Lower lobe of right lung (tissue), 2 donors: ENCODE data around the gene HAO1. TPM values are rescaled to one million over a fixed set of nuclear protein-coding genes. Genes with fewer than 3 reads are reported as not detected.

Experiments used
- ATAC-seq, 2 donors: fragments of 200-7000 bp; cut with Tn5 transposase; one replicate each; pipeline ENCODE4 v1.9.1; 2020 to 2022; ENCODE audit warnings: mild to moderate bottlenecking in 2 of 2, moderate library complexity in 2 of 2
- DNase-seq: peaks from one replicate; pipeline ENCODE4 v3.0.0-alpha.2; 2020
- H3K27ac ChIP-seq: fragments of 200-600 bp; one replicate; pipeline ENCODE4 v1.8.0; 2022
- H3K27me3 ChIP-seq: fragments of 200-600 bp; one replicate; pipeline ENCODE4 v1.8.0; 2022; ENCODE audit warnings: low read depth
- H3K36me3 ChIP-seq: fragments of 200-600 bp; one replicate; pipeline ENCODE4 v1.8.0; 2022; ENCODE audit warnings: mild to moderate bottlenecking
- H3K4me1 ChIP-seq: fragments of 200-600 bp; one replicate; pipeline ENCODE4 v1.8.0; 2022
- H3K4me3 ChIP-seq: fragments of 200-600 bp; one replicate; pipeline ENCODE4 v1.8.0; 2022; ENCODE audit warnings: mild to moderate bottlenecking
- H3K9me3 ChIP-seq: fragments of 200-600 bp; one replicate; pipeline ENCODE4 v1.8.0; 2022
- intact Hi-C: fragments of 100-400 bp; cut with DNase I; formaldehyde crosslinking; loops from one replicate; pipeline ENCODE4 v1.11.0; 2022
- total RNA-seq: library from RNA; stranded (reverse); fragmentation: NEBNext Ultra II Directional; extraction: Animal tissue kit (Norgen Biotek cat#: 25700); gene quantifications from one replicate; pipeline ENCODE4 v1.2.1, GENCODE V29; 2021
- TF ChIP-seq, protein P1 (sequence below): fragments of 200-600 bp; IDR thresholded peaks from one replicate; pipeline ENCODE4 v1.8.0; 2022; ENCODE audit warnings: antibody characterized with exemption, mild to moderate bottlenecking
- donor health status: DM: no; HTN: yes; CAD: no; lungs with severe emphysema.

The HAO1 gene
- total RNA-seq, 1 donor from 2014 or later, result not detected

DNA sequence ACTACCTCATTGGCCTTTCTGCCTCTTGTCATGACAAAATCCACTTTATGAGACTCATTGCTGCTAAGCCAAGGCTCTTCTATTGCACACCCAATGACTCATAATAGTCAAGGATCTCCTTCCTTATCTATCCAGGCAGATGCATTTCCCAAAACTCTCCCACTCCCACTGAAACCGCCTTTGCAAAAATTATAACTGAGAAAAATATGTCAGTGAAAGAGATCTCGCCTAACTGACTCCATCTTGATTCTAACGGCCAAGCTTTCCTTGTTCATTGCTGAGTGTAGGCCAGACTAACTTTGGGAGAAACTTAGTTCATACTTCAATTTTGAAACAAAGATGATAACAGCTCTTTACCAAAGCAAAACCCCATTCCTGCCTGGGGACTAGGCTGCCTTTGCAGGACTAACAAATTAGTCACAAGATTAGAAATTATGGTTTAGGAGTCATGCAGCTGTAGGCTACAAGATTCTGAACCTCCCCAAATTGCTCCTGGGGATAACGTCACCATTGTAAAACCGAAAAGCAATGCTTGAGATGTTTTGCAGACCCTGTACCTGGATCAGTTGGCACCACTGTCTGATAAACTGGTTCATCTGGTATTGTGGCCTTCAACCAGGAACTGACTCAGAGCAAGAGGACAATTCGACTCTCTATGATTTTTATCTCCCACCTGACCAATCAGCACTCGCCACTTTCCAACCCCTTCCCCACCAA is 47.1 kb downstream of the HAO1 start:
- H3K27ac ChIP-seq, result no peak overlapping the region
- intact Hi-C loops, result no loop called here
- H3K4me1 ChIP-seq, result no peaks in the 10 kb centered on the region
- no peak overlapping the region for H3K4me3 ChIP-seq
- ATAC-seq (no peak), DNase-seq (no peak)
- TF ChIP-seq, protein P1, sequence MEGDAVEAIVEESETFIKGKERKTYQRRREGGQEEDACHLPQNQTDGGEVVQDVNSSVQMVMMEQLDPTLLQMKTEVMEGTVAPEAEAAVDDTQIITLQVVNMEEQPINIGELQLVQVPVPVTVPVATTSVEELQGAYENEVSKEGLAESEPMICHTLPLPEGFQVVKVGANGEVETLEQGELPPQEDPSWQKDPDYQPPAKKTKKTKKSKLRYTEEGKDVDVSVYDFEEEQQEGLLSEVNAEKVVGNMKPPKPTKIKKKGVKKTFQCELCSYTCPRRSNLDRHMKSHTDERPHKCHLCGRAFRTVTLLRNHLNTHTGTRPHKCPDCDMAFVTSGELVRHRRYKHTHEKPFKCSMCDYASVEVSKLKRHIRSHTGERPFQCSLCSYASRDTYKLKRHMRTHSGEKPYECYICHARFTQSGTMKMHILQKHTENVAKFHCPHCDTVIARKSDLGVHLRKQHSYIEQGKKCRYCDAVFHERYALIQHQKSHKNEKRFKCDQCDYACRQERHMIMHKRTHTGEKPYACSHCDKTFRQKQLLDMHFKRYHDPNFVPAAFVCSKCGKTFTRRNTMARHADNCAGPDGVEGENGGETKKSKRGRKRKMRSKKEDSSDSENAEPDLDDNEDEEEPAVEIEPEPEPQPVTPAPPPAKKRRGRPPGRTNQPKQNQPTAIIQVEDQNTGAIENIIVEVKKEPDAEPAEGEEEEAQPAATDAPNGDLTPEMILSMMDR, result no peak
- H3K9me3 ChIP-seq, result no peaks in the 10 kb centered on the region
- no peaks in the 10 kb centered on the region for H3K36me3 ChIP-seq
- H3K27me3 ChIP-seq, result no peaks in the 10 kb centered on the region

- no peaks in the 10 kb centered on the region for H3K27me3 ChIP-seq
- H3K27ac ChIP-seq, result no peak overlapping the region
- DNase-seq (no peak), ATAC-seq (no peak)
- H3K9me3 ChIP-seq, result no peaks in the 10 kb centered on the region
- H3K36me3 ChIP-seq, result no peaks in the 10 kb centered on the region
- H3K4me3 ChIP-seq, result no peak overlapping the region
- TF ChIP-seq, protein P1, result no peak
- intact Hi-C loops, result no loop called here
- no peaks in the 10 kb centered on the region for H3K4me1 ChIP-seq
Observed at GRCh38 chr20:7891705-7892104, 48.6 kb downstream of the HAO1 start.

- TF ChIP-seq, protein P1, result no peak
- Histone ChIP-seq H3K27ac (no peak overlapping the region), H3K36me3 (no peaks in the 10 kb centered on the region), H3K27me3 (no peaks in the 10 kb centered on the region), H3K9me3 (no peaks in the 10 kb centered on the region), H3K4me1 (no peaks in the 10 kb centered on the region), H3K4me3 (no peak overlapping the region)
- DNase-seq (no peak), ATAC-seq (no peak)
- intact Hi-C loops, result no loop called here
Observed at GRCh38 chr20:7889736-7890135, 50.5 kb downstream of the HAO1 start.

DNA sequence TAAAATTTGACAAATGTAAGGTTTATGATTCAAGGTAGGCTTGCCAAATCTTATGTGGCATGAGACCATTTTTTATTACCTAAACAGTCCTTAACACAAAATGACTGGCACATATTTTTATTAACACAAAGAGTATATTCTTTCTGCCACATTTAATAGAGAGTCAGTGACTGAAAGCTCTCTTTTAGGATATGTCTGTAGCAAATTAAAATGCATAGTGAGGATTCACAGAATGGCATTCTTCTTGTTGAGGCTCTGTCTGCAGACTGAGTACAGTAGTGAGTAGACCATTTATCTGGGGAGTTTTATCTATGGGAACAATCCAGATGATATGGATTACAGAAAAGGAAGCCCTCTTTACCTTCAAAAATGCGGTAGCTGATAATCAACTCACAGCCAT is 56.5 kb downstream of the HAO1 start:
- no peak overlapping the region for H3K27ac ChIP-seq
- H3K4me3 ChIP-seq, result no peak overlapping the region
- no peaks in the 10 kb centered on the region for H3K9me3 ChIP-seq
- TF ChIP-seq, protein P1, result no peak
- ATAC-seq, result no peak
- no peaks in the 10 kb centered on the region for H3K27me3 ChIP-seq
- intact Hi-C loops, result no loop called here
- H3K4me1 ChIP-seq, result no peaks in the 10 kb centered on the region
- DNase-seq, result no peak
- H3K36me3 ChIP-seq, result no peaks in the 10 kb centered on the region

DNA sequence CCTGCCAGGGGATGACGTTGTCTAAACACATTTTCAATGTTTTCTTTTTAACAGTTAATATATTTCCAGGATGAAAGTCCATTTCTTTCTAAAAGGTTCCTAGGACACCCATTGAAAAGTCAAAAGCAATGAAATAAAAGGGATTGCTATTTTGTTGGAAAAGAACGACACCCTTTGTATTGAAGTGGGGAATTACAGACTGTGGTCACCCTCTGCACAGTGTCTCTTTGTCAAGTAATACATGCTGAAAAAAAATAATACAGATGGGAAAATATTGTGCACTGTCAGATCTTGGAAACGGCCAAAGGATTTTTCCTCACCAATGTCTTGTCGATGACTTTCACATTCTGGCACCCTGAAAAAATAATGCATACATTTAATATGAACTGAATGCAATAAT is 56.9 kb downstream of the HAO1 start:
- H3K4me1 ChIP-seq, result no peaks in the 10 kb centered on the region
- no peaks in the 10 kb centered on the region for H3K36me3 ChIP-seq
- DNase-seq, result no peak
- no peak overlapping the region for H3K4me3 ChIP-seq
- no peaks in the 10 kb centered on the region for H3K9me3 ChIP-seq
- no peak overlapping the region for H3K27ac ChIP-seq
- intact Hi-C loops, result no loop called here
- no peak for ATAC-seq
- no peaks in the 10 kb centered on the region for H3K27me3 ChIP-seq
- TF ChIP-seq, protein P1, result no peak
